AG09319 (cell line): ENCODE data around the gene SHD.
"Not testable (repeated sequence)": the region's sequence is repeated elsewhere in the genome, so short reads cannot be mapped to it uniquely, and the experiment has no call there.

Experiments used
- DNase-seq: peaks from one replicate; pipeline ENCODE4 v3.0.0-alpha.2; 2010; ENCODE audit warnings: low read depth; ENCODE audit errors: extremely low read depth
- CTCF ChIP-seq: IDR thresholded peaks from 2 replicates; pipeline ENCODE4 v1.5.1; 2011; ENCODE audit warnings: low read depth, mild to moderate bottlenecking, inconsistent platforms, low read length, moderate library complexity

SHD gene

GRCh38 chr19:4272894-4273293, 6.2 kb upstream of the SHD start:
- no peak for DNase-seq

GRCh38 chr19:4274321-4274686, 4.8 kb upstream of the SHD start:
- not testable (repeated sequence) for DNase-seq

More at GRCh38 chr19:4272894-4273293, 6.2 kb upstream of the SHD start:
- no peak for TF ChIP-seq CTCF

GRCh38 chr19:4277191-4277696, 1.8 kb upstream of the SHD start:
- no peak for TF ChIP-seq CTCF
- no peak for DNase-seq

- no peak for DNase-seq
- no peak for TF ChIP-seq CTCF
These were observed 1.1 kb upstream of the SHD start for GRCh38 chr19:4278010-4278409.

GRCh38 chr19:4279267-4279529, 132 bp downstream of the SHD start:
- no peak for TF ChIP-seq CTCF
- DNase-seq = no peak

DNA sequence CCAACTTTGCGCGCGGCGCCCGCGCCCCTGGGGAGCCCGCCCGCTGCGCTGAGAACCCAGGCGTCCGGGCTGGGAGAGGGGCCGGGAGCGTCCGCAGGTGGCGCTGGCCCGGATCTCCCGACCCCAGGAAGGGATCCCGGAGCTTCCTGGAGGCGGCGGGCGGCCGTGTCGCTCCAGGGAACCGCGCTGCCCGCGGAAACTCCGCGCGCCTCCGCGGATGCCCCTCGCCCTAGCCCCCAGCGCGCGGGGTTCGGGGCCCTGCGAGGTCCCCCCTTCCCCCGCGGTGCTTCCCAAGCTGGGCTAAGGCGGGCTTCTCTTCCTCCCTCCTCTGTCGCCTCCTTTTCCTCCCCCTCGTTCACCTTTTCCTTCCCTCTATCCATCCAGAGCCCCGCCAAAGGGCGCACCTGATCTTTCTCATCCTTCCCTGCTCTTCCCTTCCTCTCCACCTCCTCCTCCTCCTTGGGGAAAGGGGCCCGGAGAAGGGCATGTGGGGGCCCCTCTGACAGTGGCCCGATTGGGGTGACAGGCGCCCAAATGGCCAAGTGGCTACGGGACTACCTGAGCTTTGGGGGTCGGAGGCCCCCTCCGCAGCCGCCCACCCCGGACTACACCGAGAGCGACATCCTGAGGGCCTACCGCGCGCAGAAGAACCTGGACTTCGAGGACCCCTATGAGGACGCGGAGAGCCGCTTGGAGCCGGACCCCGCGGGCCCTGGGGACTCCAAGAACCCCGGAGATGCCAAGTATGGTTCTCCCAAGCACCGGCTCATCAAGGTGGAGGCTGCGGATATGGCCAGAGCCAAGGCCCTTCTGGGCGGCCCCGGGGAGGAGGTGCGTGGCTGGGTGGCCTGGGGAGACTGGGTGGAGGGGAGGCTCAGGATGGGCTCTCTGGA, 710 bp downstream of the SHD start:
- no peak for DNase-seq
- no peak for TF ChIP-seq CTCF

DNA sequence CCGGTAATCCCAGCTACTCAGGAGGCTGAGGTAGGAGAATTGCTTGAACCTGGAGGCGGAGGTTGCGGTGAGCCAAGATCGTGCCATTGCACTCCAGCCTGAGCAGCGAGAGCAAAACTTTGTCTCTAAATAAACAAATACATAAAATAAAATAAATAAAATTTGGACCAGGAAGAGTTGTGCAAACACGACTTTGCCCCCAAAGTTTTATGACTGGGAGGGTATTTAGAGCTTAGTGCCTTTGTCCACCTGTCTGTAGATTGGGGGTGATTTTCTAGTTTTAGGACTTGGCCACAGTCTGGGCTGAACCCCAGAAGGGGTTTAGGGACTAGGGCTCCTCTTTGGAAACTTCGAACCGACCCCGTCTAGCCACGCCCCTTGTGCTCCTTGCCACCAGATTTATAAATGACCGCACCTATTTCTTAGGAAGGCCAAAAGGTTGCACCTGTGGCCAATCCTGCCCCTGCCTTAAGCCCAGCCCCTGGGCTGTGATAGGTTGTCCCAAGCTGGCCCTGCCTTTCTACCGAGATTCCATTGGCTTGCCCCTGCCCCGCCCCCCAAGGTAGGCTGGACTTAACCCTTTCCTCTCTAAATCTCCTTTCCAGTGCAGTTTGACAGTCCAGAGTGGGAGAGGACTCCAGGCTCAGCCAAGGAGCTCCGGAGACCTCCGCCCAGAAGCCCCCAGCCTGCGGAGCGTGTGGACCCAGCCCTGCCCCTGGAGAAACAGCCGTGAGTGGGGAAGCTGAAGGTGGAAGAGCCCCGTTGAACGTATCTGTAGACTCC, 5.3 kb downstream of the SHD start:
- no peak for TF ChIP-seq CTCF
- no peak for DNase-seq

DNA sequence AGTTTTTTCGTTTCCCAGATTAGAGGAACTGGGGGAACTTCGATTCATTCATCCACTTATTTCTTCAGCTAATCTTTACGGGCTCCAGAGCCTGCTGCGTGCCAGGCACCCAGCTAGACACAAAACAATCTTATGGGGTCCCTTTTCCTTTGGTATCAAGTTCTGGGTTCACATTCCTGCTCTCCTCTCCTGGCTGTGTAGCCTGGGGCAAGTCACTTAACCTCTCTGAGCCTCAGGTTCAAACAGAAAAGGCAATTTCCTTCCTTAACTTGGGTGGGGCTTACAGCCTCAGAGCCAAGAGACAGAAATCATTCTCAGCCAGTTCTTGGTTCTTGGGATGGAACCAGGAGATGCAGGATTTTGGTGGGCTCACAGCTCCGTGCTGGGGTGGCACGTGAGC, 5.9 kb downstream of the SHD start:
- TF ChIP-seq CTCF = no peak
- DNase-seq = no peak

DNA sequence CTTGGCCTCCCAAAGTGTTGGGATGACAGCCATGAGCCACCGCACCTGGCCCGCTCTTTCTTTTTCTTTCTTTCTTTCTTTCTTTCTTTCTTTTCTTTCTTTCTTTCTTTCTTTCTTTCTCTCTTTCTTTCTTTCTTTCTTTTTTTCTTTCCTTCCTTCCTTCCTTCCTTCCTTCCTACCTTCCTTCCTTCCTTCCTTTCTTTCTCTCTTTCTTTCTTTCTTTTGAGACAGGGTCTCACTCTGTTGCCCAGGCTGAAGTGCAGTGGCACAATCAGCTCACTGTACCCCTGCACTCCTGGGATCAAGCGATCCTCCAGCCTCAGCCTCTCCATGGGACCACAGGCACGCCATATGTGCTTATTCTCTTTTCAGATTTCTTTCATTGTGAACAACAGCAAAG, 7.1 kb downstream of the SHD start:
- DNase-seq = not testable (repeated sequence)
